GM06990 (cell line): Measurements from ENCODE around the gene PIGQ.

Experiments used
- DNase-seq: peaks from one replicate; pipeline ENCODE4 v3.0.0-alpha.2; 2011; ENCODE audit not compliant: insufficient read length; ENCODE audit errors: extremely low read depth
- H3K27me3 ChIP-seq: replicated peaks from 2 replicates; pipeline ENCODE4 v1.6.0; 2011; ENCODE audit warnings: low read length; ENCODE audit not compliant: control insufficient read depth, insufficient read depth
- H3K36me3 ChIP-seq: 2 replicates; pipeline ENCODE4 v1.5.1; 2011; ENCODE audit warnings: low read length; ENCODE audit not compliant: control insufficient read depth, insufficient read depth
- H3K4me3 ChIP-seq: replicated peaks from 2 replicates; pipeline ENCODE4 v1.5.1; 2011; ENCODE audit warnings: low read depth, mild to moderate bottlenecking, control low read depth, low read length
- CTCF ChIP-seq: IDR thresholded peaks from 2 replicates; pipeline ENCODE4 v1.5.1; 2011; ENCODE audit warnings: low read length, control low read depth, mild to moderate bottlenecking, inconsistent platforms; ENCODE audit not compliant: insufficient read depth, poor library complexity, severe bottlenecking

Gene PIGQ

GRCh38 chr16:566475-567372 is 3.0 kb upstream of the PIGQ start, which contains the start of gene NHLRC4:
NHLRC4 (plus strand) TSS chr16:567005; CDS start chr16:568048, 1,043 bp downstream.
- TF ChIP-seq CTCF = no peak
- Histone ChIP-seq H3K4me3 (peak within 1 kb of the TSS; percentile 37), H3K27me3 (no peaks in the 10 kb centered on the region), H3K36me3 (no peaks in the 10 kb centered on the region)
- DNase-seq = peak; percentile 78

- no peak for DNase-seq
- Histone ChIP-seq H3K36me3 (no peaks in the 10 kb centered on the region; the same call in 1 of the 2 replicates), H3K4me3 (no peak overlapping the region; the same call in 1 of the 2 replicates), H3K27me3 (no peaks in the 10 kb centered on the region)
- no peak for TF ChIP-seq CTCF
Observed at GRCh38 chr16:567373-568256, 2.2 kb upstream of the PIGQ start.

GRCh38 chr16:568401-569258 is 1.1 kb upstream of the PIGQ start:
- DNase-seq = no peak
- peak overlapping the region; percentile 86; the same call in 1 of the 2 replicates for H3K4me3 ChIP-seq
- TF ChIP-seq CTCF = no peak
- no peaks in the 10 kb centered on the region; the same call in 1 of the 2 replicates for H3K36me3 ChIP-seq
- no peaks in the 10 kb centered on the region for H3K27me3 ChIP-seq

- no peak overlapping the region for H3K4me3 ChIP-seq
- no peaks in the 10 kb centered on the region for H3K27me3 ChIP-seq
- TF ChIP-seq CTCF = no peak
Observed at GRCh38 chr16:572865-573650, 3.3 kb downstream of the PIGQ start.

More at GRCh38 chr16:572865-573650, 3.3 kb downstream of the PIGQ start:
- DNase-seq = no peak
- H3K36me3 ChIP-seq = peaks cover 5% of the 10 kb centered on the region
